ENCODE measurements around the gene GABPB2. TPM values are rescaled to one million over a fixed set of nuclear protein-coding genes. Genes with fewer than 3 reads are reported as not detected.

The GABPB2 gene
- total RNA-seq, 3 donors from 2014 or later = 15.1 to 18.7 (median 18.6) TPM

DNA sequence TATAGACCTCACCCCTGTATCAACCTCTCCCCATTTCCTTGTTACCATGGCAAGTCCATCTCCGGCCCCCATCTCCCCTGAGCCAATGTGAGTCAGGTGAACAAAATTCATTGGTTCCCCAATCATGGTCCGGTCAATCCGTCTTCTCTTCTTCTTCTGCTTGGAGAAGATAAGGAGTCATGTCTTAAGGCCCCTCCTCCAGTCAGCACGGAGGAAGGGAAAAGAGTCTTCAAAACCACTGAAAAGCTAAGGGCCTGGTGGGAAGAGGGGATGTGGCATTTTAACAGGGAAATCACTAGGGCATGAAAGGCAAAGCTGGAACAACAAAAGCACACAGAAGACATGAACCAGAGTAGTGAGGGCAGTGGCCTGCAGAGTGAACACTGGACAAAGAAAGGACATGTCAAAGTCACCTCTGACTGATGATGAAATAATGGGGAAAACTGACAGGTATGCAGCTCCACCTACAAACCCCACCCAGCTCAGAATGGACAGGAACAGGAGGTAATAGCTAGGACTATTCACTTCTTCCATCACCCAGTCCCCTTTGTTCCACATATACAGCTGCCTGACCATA lies 15.5 kb upstream of the GABPB2 start:
- DNase-seq = no peak
- peaks cover 11% of the 10 kb centered on the region for H3K36me3 ChIP-seq (ENCODE audit: low read depth)

DNA sequence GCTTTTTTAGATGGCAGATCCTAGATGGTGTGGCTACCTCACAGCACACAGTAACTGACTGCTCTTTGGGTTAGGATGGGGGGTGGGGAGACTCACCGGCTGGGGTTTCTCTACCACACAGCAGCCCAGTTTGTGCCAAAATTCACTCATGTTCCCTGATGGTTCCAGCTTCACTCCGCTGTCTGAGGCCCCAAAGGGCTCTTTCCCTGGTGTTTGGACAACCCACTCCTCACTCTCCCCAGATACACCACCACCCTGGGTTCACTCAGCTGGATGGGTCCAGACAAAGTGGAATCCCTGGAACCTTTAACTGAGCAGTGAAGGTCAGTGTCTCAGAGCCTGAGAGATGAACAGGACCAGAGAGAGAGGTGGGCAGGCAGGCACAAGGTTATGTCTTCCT lies 15.0 kb upstream of the GABPB2 start:
- Histone ChIP-seq H3K36me3 (ENCODE audit: low read depth) (peaks cover 11% of the 10 kb centered on the region), H3K4me1 (ENCODE audit: low read depth) (peaks cover 33% of the 10 kb centered on the region), H3K9me3 (no peaks in the 10 kb centered on the region), H3K4me3 (no peak overlapping the region)
- intact Hi-C loops (cut with DNase I, micrococcal nuclease) = loop anchor here in 1 of 2 donors (10.0 kb wide), 1 partner anchor 51 kb away; the partner anchor contains the start of genes MINDY1 and PRUNE1
- TF ChIP-seq, protein P1, sequence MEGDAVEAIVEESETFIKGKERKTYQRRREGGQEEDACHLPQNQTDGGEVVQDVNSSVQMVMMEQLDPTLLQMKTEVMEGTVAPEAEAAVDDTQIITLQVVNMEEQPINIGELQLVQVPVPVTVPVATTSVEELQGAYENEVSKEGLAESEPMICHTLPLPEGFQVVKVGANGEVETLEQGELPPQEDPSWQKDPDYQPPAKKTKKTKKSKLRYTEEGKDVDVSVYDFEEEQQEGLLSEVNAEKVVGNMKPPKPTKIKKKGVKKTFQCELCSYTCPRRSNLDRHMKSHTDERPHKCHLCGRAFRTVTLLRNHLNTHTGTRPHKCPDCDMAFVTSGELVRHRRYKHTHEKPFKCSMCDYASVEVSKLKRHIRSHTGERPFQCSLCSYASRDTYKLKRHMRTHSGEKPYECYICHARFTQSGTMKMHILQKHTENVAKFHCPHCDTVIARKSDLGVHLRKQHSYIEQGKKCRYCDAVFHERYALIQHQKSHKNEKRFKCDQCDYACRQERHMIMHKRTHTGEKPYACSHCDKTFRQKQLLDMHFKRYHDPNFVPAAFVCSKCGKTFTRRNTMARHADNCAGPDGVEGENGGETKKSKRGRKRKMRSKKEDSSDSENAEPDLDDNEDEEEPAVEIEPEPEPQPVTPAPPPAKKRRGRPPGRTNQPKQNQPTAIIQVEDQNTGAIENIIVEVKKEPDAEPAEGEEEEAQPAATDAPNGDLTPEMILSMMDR (IDR thresholded peaks at IDR 0.05) = no peak
- no peak for ATAC-seq
- DNase-seq = no peak

More for the DNA sequence above, 15.5 kb upstream of the GABPB2 start:
- ATAC-seq = peak; percentile 6
- H3K4me3 ChIP-seq = no peak overlapping the region
- TF ChIP-seq, protein P1 (IDR thresholded peaks at IDR 0.05) = no peak
- intact Hi-C loops (cut with DNase I, micrococcal nuclease) = loop anchor here in 1 of 2 donors (10.0 kb wide), 1 partner anchor 50 kb away; the partner anchor contains the start of genes MINDY1 and PRUNE1
- H3K9me3 ChIP-seq = no peaks in the 10 kb centered on the region
- H3K4me1 ChIP-seq (ENCODE audit: low read depth) = peaks cover 33% of the 10 kb centered on the region

DNA sequence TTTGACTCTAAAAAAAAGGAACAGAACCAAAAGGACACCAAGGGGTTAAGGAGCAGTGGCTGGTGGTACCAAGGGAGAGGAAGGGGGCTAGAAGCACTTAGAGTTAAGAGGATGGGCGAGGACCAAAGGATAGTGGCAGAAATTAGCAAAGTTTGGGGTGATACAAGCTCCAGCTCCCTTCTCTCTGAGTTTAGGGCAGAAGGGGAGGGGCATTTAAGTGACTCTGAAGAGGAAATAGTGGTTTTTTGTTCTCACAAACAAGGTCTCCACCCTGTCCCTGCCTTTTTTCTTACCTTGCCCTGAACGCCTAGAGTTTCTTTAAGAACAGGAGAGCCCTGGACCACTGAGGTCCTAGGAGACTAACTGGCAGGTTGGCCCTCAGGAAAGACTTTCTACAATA lies 14.4 kb upstream of the GABPB2 start:
- ATAC-seq = peak; percentile 44
- Histone ChIP-seq H3K4me3 (no peak overlapping the region), H3K4me1 (ENCODE audit: low read depth) (peaks cover 33% of the 10 kb centered on the region), H3K9me3 (no peaks in the 10 kb centered on the region), H3K36me3 (ENCODE audit: low read depth) (peaks cover 11% of the 10 kb centered on the region)
- DNase-seq = peak in 1 of 3 donors; percentile 24
- TF ChIP-seq, protein P1 (IDR thresholded peaks at IDR 0.05) = no peak
- intact Hi-C loops (cut with DNase I, micrococcal nuclease) = loop anchor here in 1 of 2 donors (10.0 kb wide), 1 partner anchor 51 kb away; the partner anchor contains the start of genes MINDY1 and PRUNE1

DNA sequence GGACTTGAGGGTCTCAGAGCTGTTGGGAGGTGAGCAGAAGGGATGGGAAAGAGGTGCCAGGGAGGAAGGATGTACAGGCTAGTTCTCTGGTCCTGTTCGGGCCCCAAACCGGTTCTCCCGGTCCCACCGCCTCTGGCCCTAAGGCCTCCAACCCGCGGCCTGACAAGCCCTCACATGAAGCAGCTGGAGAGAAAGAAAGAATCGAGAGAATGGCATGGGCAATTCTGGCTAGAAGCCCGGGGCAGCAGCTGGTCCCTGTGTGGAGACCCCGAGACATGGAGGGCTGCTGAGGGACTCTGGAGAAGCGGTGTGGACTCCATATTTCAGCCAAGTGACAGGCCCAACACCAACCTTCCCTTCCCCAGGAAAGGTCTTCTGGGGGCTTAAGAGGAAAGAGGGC lies 11.9 kb upstream of the GABPB2 start:
- Histone ChIP-seq H3K36me3 (ENCODE audit: low read depth) (no peaks in the 10 kb centered on the region), H3K9me3 (no peaks in the 10 kb centered on the region), H3K4me1 (ENCODE audit: low read depth) (peaks cover 33% of the 10 kb centered on the region), H3K4me3 (peak overlapping the region; percentile 85)
- intact Hi-C loops (cut with DNase I, micrococcal nuclease) = loop anchor here in 1 of 2 donors (10.0 kb wide), 1 partner anchor 54 kb away; the partner anchor contains the start of genes MINDY1 and PRUNE1
- TF ChIP-seq, protein P1 (IDR thresholded peaks at IDR 0.05) = no peak
- DNase-seq = peak; percentile 54 to 73 (median 69)
- ATAC-seq = peak; percentile 30

DNA sequence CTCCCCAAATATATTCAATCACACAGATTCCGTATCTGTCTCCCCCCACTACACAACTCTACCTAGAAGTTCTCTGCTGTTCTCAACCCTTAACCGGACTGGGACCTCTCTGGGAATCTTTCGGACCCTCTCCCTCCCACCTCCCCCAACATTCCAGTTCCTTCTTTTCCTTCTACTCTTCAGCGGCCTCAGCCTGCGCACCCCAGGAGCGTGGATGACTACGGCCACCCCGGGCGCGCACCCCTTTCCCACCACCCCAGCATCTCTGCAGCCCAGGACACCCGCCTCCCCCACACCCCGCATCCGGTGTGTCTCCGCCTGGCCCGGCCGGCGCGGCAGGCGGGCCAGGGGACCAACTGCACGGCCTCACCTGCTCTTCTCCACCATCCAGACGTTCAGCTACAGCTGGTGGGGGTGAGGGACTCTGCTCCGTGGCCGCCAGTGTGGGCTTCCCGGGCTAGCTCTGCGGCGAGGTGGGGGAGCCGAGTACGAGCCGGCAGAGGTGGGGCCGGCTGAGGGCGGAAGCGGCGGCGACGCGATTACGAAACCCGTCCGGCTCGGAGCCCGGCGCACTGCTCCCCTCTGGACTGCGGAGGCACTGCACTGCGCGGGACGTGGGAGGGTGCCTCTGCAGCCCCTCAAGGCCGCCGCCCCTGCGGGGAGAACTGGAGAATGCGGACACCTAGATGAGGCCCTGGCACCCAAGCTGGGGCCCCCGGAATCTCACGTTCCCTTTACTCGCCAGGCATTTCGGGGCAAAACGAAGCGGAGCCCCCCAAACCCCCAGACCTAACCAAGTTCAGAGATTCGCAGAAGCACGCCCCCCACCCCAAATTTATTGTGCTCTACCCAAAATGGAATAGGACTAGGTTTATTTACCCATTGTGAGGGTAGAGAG lies 11.2 kb upstream of the GABPB2 start, which contains the start of gene CDC42SE1:
TSS of gene CDC42SE1 (minus strand) at position 514 of the 898 bp plus-strand sequence. CDS start 3,892 bp downstream, outside the sequence.
- ATAC-seq (peak; percentile 89), DNase-seq (peak; percentile 80 to 93 (median 89))
- intact Hi-C loops (cut with DNase I, micrococcal nuclease) = loop anchor here in 1 of 2 donors (10.0 kb wide), 1 partner anchor 55 kb away; the partner anchor contains the start of genes MINDY1 and PRUNE1
- H3K4me3 ChIP-seq = peak within 1 kb of the TSS; percentile 85
- no peaks in the 10 kb centered on the region for H3K9me3 ChIP-seq
- H3K4me1 ChIP-seq (ENCODE audit: low read depth) = peaks cover 33% of the 10 kb centered on the region
- H3K36me3 ChIP-seq (ENCODE audit: low read depth) = no peaks in the 10 kb centered on the region
- TF ChIP-seq, protein P1 (IDR thresholded peaks at IDR 0.05) = peak; percentile 90

Data from mucosa of descending colon (tissue), 3 donors.